Transverse colon (tissue), 3 donors: ENCODE results near the gene KAZN.

Experiments used
- POLR2A ChIP-seq: fragments of 450-650 bp; IDR thresholded peaks from one replicate; pipeline ENCODE4 v1.6.1; 2016; ENCODE audit warnings: antibody characterized with exemption, mild to moderate bottlenecking, moderate library complexity
- TF ChIP-seq, protein P1 (sequence below), 5 experiments: fragments of 200-600 bp in 3 of 5; fragments of 450-650 bp in 2 of 5; sonication (generic) in 3 of 5; IDR thresholded peaks; 1 replicate in 2 of 5; 2 replicates in 3 of 5; pipeline ENCODE4 v1.5.1; 2016 to 2017; ENCODE audit warnings: antibody characterized with exemption in 5 of 5, inconsistent platforms in 3 of 5, mild to moderate bottlenecking in 2 of 5, moderate library complexity in 1 of 5

- TF ChIP-seq, protein P1, sequence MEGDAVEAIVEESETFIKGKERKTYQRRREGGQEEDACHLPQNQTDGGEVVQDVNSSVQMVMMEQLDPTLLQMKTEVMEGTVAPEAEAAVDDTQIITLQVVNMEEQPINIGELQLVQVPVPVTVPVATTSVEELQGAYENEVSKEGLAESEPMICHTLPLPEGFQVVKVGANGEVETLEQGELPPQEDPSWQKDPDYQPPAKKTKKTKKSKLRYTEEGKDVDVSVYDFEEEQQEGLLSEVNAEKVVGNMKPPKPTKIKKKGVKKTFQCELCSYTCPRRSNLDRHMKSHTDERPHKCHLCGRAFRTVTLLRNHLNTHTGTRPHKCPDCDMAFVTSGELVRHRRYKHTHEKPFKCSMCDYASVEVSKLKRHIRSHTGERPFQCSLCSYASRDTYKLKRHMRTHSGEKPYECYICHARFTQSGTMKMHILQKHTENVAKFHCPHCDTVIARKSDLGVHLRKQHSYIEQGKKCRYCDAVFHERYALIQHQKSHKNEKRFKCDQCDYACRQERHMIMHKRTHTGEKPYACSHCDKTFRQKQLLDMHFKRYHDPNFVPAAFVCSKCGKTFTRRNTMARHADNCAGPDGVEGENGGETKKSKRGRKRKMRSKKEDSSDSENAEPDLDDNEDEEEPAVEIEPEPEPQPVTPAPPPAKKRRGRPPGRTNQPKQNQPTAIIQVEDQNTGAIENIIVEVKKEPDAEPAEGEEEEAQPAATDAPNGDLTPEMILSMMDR (IDR thresholded peaks at IDR 0.05): no peak
- TF ChIP-seq POLR2A: no peak
Measured at GRCh38 chr1:14775434-14775833, 176.9 kb downstream of the KAZN start.
